ENCODE data around the gene BBIP1. TPM values are rescaled to one million over a fixed set of nuclear protein-coding genes. Genes with fewer than 3 reads are reported as not detected.
A peak's percentile ranks its signal among the peaks of the same experiment; 100 is the strongest.

The BBIP1 gene
- 67.3 TPM for total RNA-seq

- peak; percentile 89 to 93 for DNase-seq (ENCODE audit: low spot score in 2 of 2)
- FAIRE-seq = peak; percentile 96
Measured at GRCh38 chr10:110918643-110919348, at the start of gene BBIP1. Gene BBIP1 (minus strand): TSS chr10:110919180. CDS start chr10:110918157, 1,023 bp downstream.

GRCh38 chr10:110967645-110968044 is 48.7 kb upstream of the BBIP1 start:
- FAIRE-seq = peak; percentile 52

GRCh38 chr10:110967009-110967630 is 48.1 kb upstream of the BBIP1 start:
- FAIRE-seq = no peak
- no peak for DNase-seq (ENCODE audit: low spot score in 2 of 2)

More at GRCh38 chr10:110967645-110968044, 48.7 kb upstream of the BBIP1 start:
- no peak for DNase-seq (ENCODE audit: low spot score in 2 of 2)

- peak; percentile 10 for FAIRE-seq
- DNase-seq (ENCODE audit: low spot score in 2 of 2) = no peak
Measured at GRCh38 chr10:110966146-110966545, 47.2 kb upstream of the BBIP1 start.

- no peak for DNase-seq (ENCODE audit: low spot score in 2 of 2)
- no peak for FAIRE-seq
Measured at GRCh38 chr10:110965216-110965615, 46.2 kb upstream of the BBIP1 start.

- FAIRE-seq = no peak
Measured at GRCh38 chr10:110964681-110965080, 45.7 kb upstream of the BBIP1 start.

GRCh38 chr10:110963162-110963561 is 44.2 kb upstream of the BBIP1 start:
- FAIRE-seq (no peak), DNase-seq (ENCODE audit: low spot score in 2 of 2) (no peak)

More at GRCh38 chr10:110964681-110965080, 45.7 kb upstream of the BBIP1 start:
- no peak for DNase-seq (ENCODE audit: low spot score in 2 of 2)

GRCh38 chr10:110962443-110962842 is 43.5 kb upstream of the BBIP1 start:
- no peak for DNase-seq (ENCODE audit: low spot score in 2 of 2)
- no peak for FAIRE-seq

- DNase-seq (ENCODE audit: low spot score in 2 of 2) (no peak), FAIRE-seq (no peak)
Measured at GRCh38 chr10:110960333-110960712, 41.3 kb upstream of the BBIP1 start.

GRCh38 chr10:110959379-110960332 is 40.7 kb upstream of the BBIP1 start:
- no peak for DNase-seq (ENCODE audit: low spot score in 2 of 2)
- FAIRE-seq = no peak

- DNase-seq (ENCODE audit: low spot score in 2 of 2) (no peak), FAIRE-seq (no peak)
Measured at GRCh38 chr10:110957606-110958005, 38.6 kb upstream of the BBIP1 start.

- FAIRE-seq (no peak), DNase-seq (ENCODE audit: low spot score in 2 of 2) (no peak)
Measured at GRCh38 chr10:110951381-110951780, 32.4 kb upstream of the BBIP1 start.

- FAIRE-seq (no peak), DNase-seq (ENCODE audit: low spot score in 2 of 2) (no peak)
Measured at GRCh38 chr10:110947061-110947595, 28.1 kb upstream of the BBIP1 start.

GRCh38 chr10:110946496-110946895 is 27.5 kb upstream of the BBIP1 start:
- no peak for FAIRE-seq

GRCh38 chr10:110944792-110945396 is 25.9 kb upstream of the BBIP1 start:
- DNase-seq (ENCODE audit: low spot score in 2 of 2) = no peak
- FAIRE-seq = no peak

More at GRCh38 chr10:110946496-110946895, 27.5 kb upstream of the BBIP1 start:
- DNase-seq (ENCODE audit: low spot score in 2 of 2) = no peak

- FAIRE-seq = no peak
- no peak for DNase-seq (ENCODE audit: low spot score in 2 of 2)
Measured at GRCh38 chr10:110939419-110939818, 20.4 kb upstream of the BBIP1 start.

GRCh38 chr10:110936757-110937156 is 17.8 kb upstream of the BBIP1 start:
- DNase-seq (ENCODE audit: low spot score in 2 of 2) (no peak), FAIRE-seq (no peak)

- no peak for FAIRE-seq
- DNase-seq (ENCODE audit: low spot score in 2 of 2) = no peak
Measured at GRCh38 chr10:110932505-110933180, 13.7 kb upstream of the BBIP1 start.

GRCh38 chr10:110931769-110932381 is 12.9 kb upstream of the BBIP1 start:
- FAIRE-seq = no peak
- DNase-seq (ENCODE audit: low spot score in 2 of 2) = no peak

All from frontal cortex (tissue), 4 donors.